ENCODE results near the gene AMPD3. TPM values are rescaled to one million over a fixed set of nuclear protein-coding genes. Genes with fewer than 3 reads are reported as not detected.

AMPD3 gene
- total and polyA plus RNA-seq, 4 donors: 3.8 to 29.0 (median 24.2) TPM

DNA sequence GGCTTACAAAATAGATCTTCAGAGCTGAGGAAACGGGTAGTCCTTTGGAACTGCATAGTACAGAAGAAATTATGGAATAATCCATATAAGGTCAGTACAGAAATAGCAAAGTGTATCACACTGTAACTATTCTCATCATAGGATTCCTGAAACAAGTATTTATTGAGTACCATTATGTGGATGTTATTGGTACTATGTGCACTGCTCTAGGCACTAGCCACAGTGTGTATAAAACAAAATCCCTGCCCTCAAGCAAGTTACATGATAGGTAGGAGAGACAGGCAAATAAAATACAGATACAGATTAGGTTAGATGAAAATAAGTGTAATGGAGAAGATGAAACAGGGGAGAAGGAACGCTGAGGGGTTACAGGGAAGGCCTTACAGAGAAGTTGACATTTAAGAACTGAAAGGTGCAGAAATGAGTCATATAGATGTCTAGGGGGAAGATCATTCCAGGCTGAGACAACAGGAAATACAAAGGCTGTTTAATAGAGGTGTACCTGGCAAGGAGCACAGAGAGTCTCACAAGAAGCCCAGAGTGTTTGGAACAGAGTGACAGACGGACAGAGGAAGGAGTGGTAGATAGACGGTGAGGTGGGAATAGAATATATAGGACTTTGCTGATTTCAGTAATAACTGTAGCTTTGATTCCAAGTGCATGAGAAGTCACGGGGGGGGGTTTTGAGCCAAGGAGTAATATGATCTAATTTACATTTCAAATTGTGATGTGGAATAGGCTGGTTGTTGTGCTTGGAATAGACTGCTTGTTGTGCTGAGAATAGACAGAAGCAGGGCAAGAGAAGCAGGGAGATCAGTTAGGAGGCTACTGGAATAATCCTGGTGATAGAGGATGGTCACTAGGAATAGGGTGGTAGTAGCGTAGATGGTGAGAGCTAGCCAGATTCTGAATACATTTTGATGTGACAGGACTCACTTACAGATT is 72.2 kb downstream of the AMPD3 start:
- TF ChIP-seq, protein P1, sequence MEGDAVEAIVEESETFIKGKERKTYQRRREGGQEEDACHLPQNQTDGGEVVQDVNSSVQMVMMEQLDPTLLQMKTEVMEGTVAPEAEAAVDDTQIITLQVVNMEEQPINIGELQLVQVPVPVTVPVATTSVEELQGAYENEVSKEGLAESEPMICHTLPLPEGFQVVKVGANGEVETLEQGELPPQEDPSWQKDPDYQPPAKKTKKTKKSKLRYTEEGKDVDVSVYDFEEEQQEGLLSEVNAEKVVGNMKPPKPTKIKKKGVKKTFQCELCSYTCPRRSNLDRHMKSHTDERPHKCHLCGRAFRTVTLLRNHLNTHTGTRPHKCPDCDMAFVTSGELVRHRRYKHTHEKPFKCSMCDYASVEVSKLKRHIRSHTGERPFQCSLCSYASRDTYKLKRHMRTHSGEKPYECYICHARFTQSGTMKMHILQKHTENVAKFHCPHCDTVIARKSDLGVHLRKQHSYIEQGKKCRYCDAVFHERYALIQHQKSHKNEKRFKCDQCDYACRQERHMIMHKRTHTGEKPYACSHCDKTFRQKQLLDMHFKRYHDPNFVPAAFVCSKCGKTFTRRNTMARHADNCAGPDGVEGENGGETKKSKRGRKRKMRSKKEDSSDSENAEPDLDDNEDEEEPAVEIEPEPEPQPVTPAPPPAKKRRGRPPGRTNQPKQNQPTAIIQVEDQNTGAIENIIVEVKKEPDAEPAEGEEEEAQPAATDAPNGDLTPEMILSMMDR (IDR thresholded peaks at IDR 0.05; ENCODE audit: control extremely low read depth, extremely low read depth): no peak
- 86 to 89% methylated on average over 6 of the region's 6 CpGs for WGBS, 2 donors
- H3K27me3 ChIP-seq (ENCODE audit: control insufficient read depth in 3 of 3, insufficient read depth in 3 of 3, low read length in 2 of 3): no peaks in the 10 kb centered on the region
- H3K36me3 ChIP-seq (ENCODE audit: control insufficient read depth in 4 of 4, insufficient read depth in 4 of 4, low read length in 4 of 4): peaks cover 5 to 39% (median 25%) of the 10 kb centered on the region in 4 donors
- H3K4me1 ChIP-seq (ENCODE audit: control insufficient read depth in 5 of 5, insufficient read depth in 5 of 5, low read length in 5 of 5): peaks cover 0 to 5% (median 1%) of the 10 kb centered on the region in 5 donors
- no peak for ATAC-seq (ENCODE audit: insufficient read depth, low FRiP score)
- no peaks in the 10 kb centered on the region for H3K9me3 ChIP-seq (ENCODE audit: control insufficient read depth in 4 of 4, insufficient read depth in 3 of 4, low read length in 3 of 4)
- no peak overlapping the region for H3K9ac ChIP-seq (ENCODE audit: insufficient read depth in 1 of 2, low read length in 2 of 2)
- H3K4me3 ChIP-seq: no peak overlapping the region
- H3K27ac ChIP-seq (ENCODE audit: low read depth in 1 of 2, low read length in 1 of 2): no peak overlapping the region
- no peak for DNase-seq

DNA sequence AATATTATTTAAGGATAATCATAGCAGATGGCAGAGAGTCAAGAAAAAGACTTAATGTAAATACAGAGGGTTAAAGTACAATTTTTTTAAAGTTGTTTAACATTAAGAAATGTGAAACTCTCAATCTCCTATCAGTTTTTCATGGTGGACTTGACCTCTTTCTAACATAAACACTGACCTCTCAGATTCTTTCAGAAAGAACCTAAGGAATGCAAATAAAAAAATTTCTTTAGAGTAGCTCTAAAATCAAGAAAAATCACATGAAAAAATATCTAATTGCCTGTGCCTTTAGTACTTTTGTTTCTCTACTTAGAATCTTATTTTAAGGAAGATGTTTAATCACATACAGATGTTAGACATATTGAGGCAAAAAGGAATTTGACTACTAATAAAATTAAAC is 73.1 kb downstream of the AMPD3 start:
- Histone ChIP-seq H3K9ac (ENCODE audit: insufficient read depth in 1 of 2, low read length in 2 of 2) (no peak overlapping the region), H3K27ac (ENCODE audit: low read depth in 1 of 2, low read length in 1 of 2) (no peak overlapping the region), H3K9me3 (ENCODE audit: control insufficient read depth in 4 of 4, insufficient read depth in 3 of 4, low read length in 3 of 4) (no peaks in the 10 kb centered on the region), H3K4me1 (ENCODE audit: control insufficient read depth in 5 of 5, insufficient read depth in 5 of 5, low read length in 5 of 5) (peaks cover 0 to 5% (median 0%) of the 10 kb centered on the region in 5 donors), H3K27me3 (ENCODE audit: control insufficient read depth in 3 of 3, insufficient read depth in 3 of 3, low read length in 2 of 3) (no peaks in the 10 kb centered on the region), H3K36me3 (ENCODE audit: control insufficient read depth in 4 of 4, insufficient read depth in 4 of 4, low read length in 4 of 4) (peaks cover 5 to 34% (median 24%) of the 10 kb centered on the region in 4 donors), H3K4me3 (no peak overlapping the region)
- ATAC-seq (ENCODE audit: insufficient read depth, low FRiP score) (no peak), DNase-seq (peak in 1 of 3 donors; percentile 12)
- TF ChIP-seq, protein P1 (IDR thresholded peaks at IDR 0.05; ENCODE audit: control extremely low read depth, extremely low read depth): no peak

DNA sequence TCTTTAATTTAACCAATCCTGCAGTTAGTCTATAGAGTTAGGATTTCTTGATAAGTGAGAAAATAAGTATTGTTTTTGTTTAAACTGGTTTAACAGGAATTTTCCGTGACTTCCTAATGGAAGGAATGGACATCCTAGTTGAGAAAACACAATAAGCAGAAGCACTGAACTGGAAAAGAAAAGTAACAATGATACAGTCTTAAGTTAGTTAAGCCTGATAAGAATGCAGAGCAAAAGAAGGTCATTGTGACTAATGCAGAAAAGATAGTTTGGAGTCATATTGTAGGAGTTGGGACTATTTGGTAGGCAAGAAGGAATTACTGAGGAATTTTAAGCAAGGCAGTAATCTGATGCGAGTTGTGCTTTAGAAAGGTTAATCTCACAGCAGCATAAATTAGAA is 74.2 kb downstream of the AMPD3 start:
- WGBS, 2 donors: 96 to 98% methylated on average over 2 of the region's 2 CpGs
- peaks cover 5 to 35% (median 25%) of the 10 kb centered on the region in 4 donors for H3K36me3 ChIP-seq (ENCODE audit: control insufficient read depth in 4 of 4, insufficient read depth in 4 of 4, low read length in 4 of 4)

More for the DNA sequence above, 74.2 kb downstream of the AMPD3 start:
- DNase-seq: no peak
- ATAC-seq (ENCODE audit: insufficient read depth, low FRiP score): no peak
- TF ChIP-seq, protein P1 (IDR thresholded peaks at IDR 0.05; ENCODE audit: control extremely low read depth, extremely low read depth): no peak
- peaks cover 0 to 5% (median 0%) of the 10 kb centered on the region in 5 donors for H3K4me1 ChIP-seq (ENCODE audit: control insufficient read depth in 5 of 5, insufficient read depth in 5 of 5, low read length in 5 of 5)
- no peaks in the 10 kb centered on the region for H3K27me3 ChIP-seq (ENCODE audit: control insufficient read depth in 3 of 3, insufficient read depth in 3 of 3, low read length in 2 of 3)
- no peak overlapping the region for H3K9ac ChIP-seq (ENCODE audit: insufficient read depth in 1 of 2, low read length in 2 of 2)
- no peak overlapping the region for H3K27ac ChIP-seq (ENCODE audit: low read depth in 1 of 2, low read length in 1 of 2)
- H3K9me3 ChIP-seq (ENCODE audit: control insufficient read depth in 4 of 4, insufficient read depth in 3 of 4, low read length in 3 of 4): no peaks in the 10 kb centered on the region
- no peak overlapping the region for H3K4me3 ChIP-seq
